ENCODE data around the gene GULP1. TPM values are rescaled to one million over a fixed set of nuclear protein-coding genes. Genes with fewer than 3 reads are reported as not detected.
"Not testable (repeated sequence)": the region's sequence is repeated elsewhere in the genome, so short reads cannot be mapped to it uniquely, and the experiment has no call there.

The GULP1 gene
- total RNA-seq, 4 donors from 2014 or later = 6.4 to 44.1 (median 25.4) TPM

GRCh38 chr2:188529710-188530109 is 238.0 kb downstream of the GULP1 start:
- no peak for DNase-seq
- Histone ChIP-seq H3K27me3 (no peaks in the 10 kb centered on the region), H3K36me3 (no peaks in the 10 kb centered on the region), H3K27ac (no peak overlapping the region), H3K4me3 (no peak overlapping the region), H3K4me1 (peaks cover 0 to 12% (median 1%) of the 10 kb centered on the region in 4 donors), H3K9me3 (no peaks in the 10 kb centered on the region)
- WGBS, 2 donors (ENCODE audit: low coverage in 1 of 2) = 84% methylated on average over 1 of the region's 1 CpG; no CpG with 5 or more reads in 1 of the 2 donors
- intact Hi-C loops (cut with DNase I; ENCODE audit: low total_unique reads) = loop anchor here (5.0 to 10.0 kb wide), 2 partner anchors 255 to 448 kb away; no protein-coding TSS in a partner anchor
- TF ChIP-seq CTCF (IDR thresholded peaks at IDR 0.05) (no peak), POLR2AphosphoS5 (IDR thresholded peaks at IDR 0.05) (no peak), EP300 (IDR thresholded peaks at IDR 0.05; ENCODE audit: low read depth) (no peak), POLR2A (IDR thresholded peaks at IDR 0.05) (no peak)
- in situ Hi-C loops (cut with MboI; ENCODE audit: low pct_ligation_motif_present in 1 of 4, low pct_unique_long_range_greater_than_20kb in 1 of 4, low sequenced_read_pairs in 3 of 4) = loop anchor here (10.0 to 25.0 kb wide), 6 partner anchors 255 to 885 kb away; partner anchors contain the start of gene COL3A1 (in 1 of the 4)

GRCh38 chr2:188534875-188535274 is 243.2 kb downstream of the GULP1 start:
- no peak overlapping the region for H3K27ac ChIP-seq
- 80 to 83% methylated on average over 2 of the region's 2 CpGs for WGBS, 2 donors (ENCODE audit: low coverage in 1 of 2)
- H3K4me3 ChIP-seq = no peak overlapping the region
- no peaks in the 10 kb centered on the region for H3K4me1 ChIP-seq
- intact Hi-C loops (cut with DNase I; ENCODE audit: low total_unique reads) = no loop called here
- H3K9me3 ChIP-seq = no peaks in the 10 kb centered on the region
- H3K27me3 ChIP-seq = no peaks in the 10 kb centered on the region
- TF ChIP-seq POLR2AphosphoS5 (IDR thresholded peaks at IDR 0.05) (no peak), EP300 (IDR thresholded peaks at IDR 0.05; ENCODE audit: low read depth) (no peak), POLR2A (IDR thresholded peaks at IDR 0.05) (no peak), CTCF (IDR thresholded peaks at IDR 0.05) (no peak)
- no peak for DNase-seq
- in situ Hi-C loops (cut with MboI; ENCODE audit: low pct_ligation_motif_present in 1 of 4, low pct_unique_long_range_greater_than_20kb in 1 of 4, low sequenced_read_pairs in 3 of 4) = loop anchor here in 2 of 4 donors (25.0 kb wide), 1 partner anchor 877 kb away; no protein-coding TSS in a partner anchor
- no peaks in the 10 kb centered on the region for H3K36me3 ChIP-seq

DNA sequence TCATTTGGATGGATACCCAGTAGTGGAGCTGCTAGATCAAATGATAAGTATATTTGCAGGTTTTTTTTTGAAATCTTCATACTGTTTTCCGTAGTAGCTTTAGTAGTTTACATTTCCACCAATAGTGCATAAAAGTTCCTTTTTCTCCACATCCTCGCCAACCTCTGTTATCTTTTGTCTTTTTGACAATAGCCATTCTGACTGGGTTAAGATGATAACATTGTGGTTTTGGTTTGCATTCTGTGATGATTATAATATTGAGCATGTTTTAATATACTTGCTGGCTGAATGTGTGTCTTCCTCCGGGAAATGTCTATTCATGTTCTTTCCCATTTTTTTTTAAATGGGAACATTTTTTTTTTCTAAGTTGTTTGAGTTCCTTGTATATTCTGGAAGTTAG is 260.0 kb downstream of the GULP1 start:
- Histone ChIP-seq H3K9me3 (no peaks in the 10 kb centered on the region), H3K36me3 (no peaks in the 10 kb centered on the region), H3K27ac (no peak overlapping the region), H3K27me3 (no peaks in the 10 kb centered on the region), H3K4me1 (no peaks in the 10 kb centered on the region), H3K4me3 (no peak overlapping the region)
- WGBS, 2 donors (ENCODE audit: low coverage in 1 of 2) = 82 to 83% methylated on average over 3 of the region's 3 CpGs
- in situ Hi-C loops (cut with MboI; ENCODE audit: low pct_ligation_motif_present in 1 of 4, low pct_unique_long_range_greater_than_20kb in 1 of 4, low sequenced_read_pairs in 3 of 4) (no loop called here), intact Hi-C loops (cut with DNase I; ENCODE audit: low total_unique reads) (no loop called here)
- TF ChIP-seq POLR2AphosphoS5 (IDR thresholded peaks at IDR 0.05) (no peak), EP300 (IDR thresholded peaks at IDR 0.05; ENCODE audit: low read depth) (no peak), CTCF (IDR thresholded peaks at IDR 0.05) (no peak), POLR2A (IDR thresholded peaks at IDR 0.05) (no peak)
- no peak for DNase-seq

DNA sequence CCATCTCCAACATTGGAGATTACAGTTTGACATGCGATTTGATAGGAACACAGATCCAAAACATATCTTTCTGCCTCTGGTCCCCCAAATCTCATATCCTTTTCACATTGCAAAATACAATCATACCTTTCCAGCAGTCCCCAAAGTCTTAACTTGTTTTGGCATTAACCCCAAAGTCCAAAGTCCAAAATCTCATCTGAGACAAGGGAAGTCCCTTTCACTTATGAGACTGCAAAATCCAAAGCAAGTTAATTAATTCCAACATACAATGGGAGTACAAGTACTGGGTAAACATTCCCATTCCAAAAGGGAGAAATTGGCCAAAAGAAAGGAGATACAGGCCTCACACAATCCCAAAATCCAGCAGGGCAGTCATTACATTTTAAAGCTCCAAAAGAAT is 265.4 kb downstream of the GULP1 start:
- H3K27ac ChIP-seq = no peak overlapping the region
- no peak overlapping the region for H3K4me3 ChIP-seq
- no peaks in the 10 kb centered on the region for H3K4me1 ChIP-seq
- WGBS, 2 donors (ENCODE audit: low coverage in 1 of 2) = 85 to 100% methylated on average over 1 of the region's 1 CpG
- intact Hi-C loops (cut with DNase I; ENCODE audit: low total_unique reads) = no loop called here
- no peaks in the 10 kb centered on the region for H3K27me3 ChIP-seq
- TF ChIP-seq EP300 (IDR thresholded peaks at IDR 0.05; ENCODE audit: low read depth) (no peak), CTCF (IDR thresholded peaks at IDR 0.05) (no peak), POLR2AphosphoS5 (IDR thresholded peaks at IDR 0.05) (no peak), POLR2A (IDR thresholded peaks at IDR 0.05) (no peak)
- DNase-seq = no peak
- H3K9me3 ChIP-seq = peaks cover 0 to 2% of the 10 kb centered on the region in 2 donors
- H3K36me3 ChIP-seq = no peaks in the 10 kb centered on the region
- in situ Hi-C loops (cut with MboI; ENCODE audit: low pct_ligation_motif_present in 1 of 4, low pct_unique_long_range_greater_than_20kb in 1 of 4, low sequenced_read_pairs in 3 of 4) = no loop called here

DNA sequence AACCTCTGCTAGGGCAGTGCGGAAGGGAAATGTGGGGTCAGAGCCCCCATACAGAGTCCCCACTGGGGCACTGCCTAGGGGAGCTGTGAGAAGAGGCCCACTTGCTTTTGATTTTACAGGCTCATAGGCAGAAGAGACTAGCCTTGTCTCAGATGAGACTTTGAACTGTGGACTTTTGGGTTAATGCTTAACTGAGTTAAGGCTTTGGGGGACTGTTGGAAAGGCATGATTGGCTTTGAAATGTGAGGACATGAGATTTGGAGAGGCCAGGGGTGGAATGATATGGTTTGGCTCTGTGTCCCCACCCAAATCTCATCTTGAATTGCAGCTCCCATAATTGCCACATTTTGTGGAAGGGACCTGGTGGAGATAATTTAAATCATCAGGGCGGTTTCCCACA is 267.8 kb downstream of the GULP1 start:
- intact Hi-C loops (cut with DNase I; ENCODE audit: low total_unique reads); DNase-seq; H3K27me3 ChIP-seq; H3K4me1 ChIP-seq; in situ Hi-C loops (cut with MboI; ENCODE audit: low pct_ligation_motif_present in 1 of 4, low pct_unique_long_range_greater_than_20kb in 1 of 4, low sequenced_read_pairs in 3 of 4); H3K9me3 ChIP-seq; H3K27ac ChIP-seq; H3K4me3 ChIP-seq; H3K36me3 ChIP-seq: not testable (repeated sequence)
- WGBS, 2 donors (ENCODE audit: low coverage in 1 of 2) = 90 to 94% methylated on average over 1 to 2 of the region's 2 CpGs
